Measurements from ENCODE around the gene EVA1B. TPM values are rescaled to one million over a fixed set of nuclear protein-coding genes. Genes with fewer than 3 reads are reported as not detected.
A peak's percentile ranks its signal among the peaks of the same experiment; 100 is the strongest.

EVA1B gene
- 10 to 100 TPM; 42.0 to 68.7 (median 53.7) TPM for total RNA-seq

GRCh38 chr1:36323636-36324352, at the start of gene EVA1B:
Gene EVA1B (minus strand): TSS chr1:36323645. CDS start chr1:36323037, 608 bp downstream.
- WGBS, 2 donors (ENCODE audit: low coverage in 1 of 2), result 0% methylated on average over 9 of the region's 36 CpGs; no CpG with 5 or more reads in 1 of the 2 donors
- peak; percentile 79 for ATAC-seq
- H3K27ac ChIP-seq, result peak within 1 kb of the TSS; percentile 60 to 92 (median 88)

GRCh38 chr1:36372617-36373016, 49.2 kb upstream of the EVA1B start:
- H3K4me3 ChIP-seq, result no peak overlapping the region

More at GRCh38 chr1:36323636-36324352, at the start of gene EVA1B:
- Histone ChIP-seq H3K9me3 (no peaks in the 10 kb centered on the region), H3K4me3 (peak within 1 kb of the TSS; percentile 81 to 87), H3K4me1 (peaks cover 0 to 46% (median 31%) of the 10 kb centered on the region in 3 donors), H3K27me3 (no peaks in the 10 kb centered on the region), H3K36me3 (no peaks in the 10 kb centered on the region)
- TF ChIP-seq CTCF (IDR thresholded peaks at IDR 0.05) (peak in 1 of 4 experiments; percentile 4), EP300 (IDR thresholded peaks at IDR 0.05) (no peak)

GRCh38 chr1:36369061-36369861, 45.8 kb upstream of the EVA1B start:
- Histone ChIP-seq H3K4me1 (peaks cover 0 to 78% (median 50%) of the 10 kb centered on the region in 3 donors), H3K36me3 (peaks cover 0 to 9% of the 10 kb centered on the region in 2 donors), H3K27ac (peak overlapping the region in 2 of 4 donors; percentile 30 to 32), H3K9me3 (no peaks in the 10 kb centered on the region), H3K27me3 (no peaks in the 10 kb centered on the region), H3K4me3 (no peak overlapping the region)
- TF ChIP-seq CTCF (IDR thresholded peaks at IDR 0.05), result peak in 3 of 4 experiments; percentile 91 to 95 (median 94)
- no peak for TF ChIP-seq POLR2A (IDR thresholded peaks at IDR 0.05)
- 48 to 56% methylated on average over 3 of the region's 7 CpGs for WGBS, 2 donors (ENCODE audit: low coverage in 1 of 2)
- peak; percentile 37 for ATAC-seq

More at GRCh38 chr1:36372617-36373016, 49.2 kb upstream of the EVA1B start:
- H3K36me3 ChIP-seq, result peaks cover 0 to 2% of the 10 kb centered on the region in 2 donors
- TF ChIP-seq POLR2AphosphoS5 (IDR thresholded peaks at IDR 0.05) (no peak), POLR2A (IDR thresholded peaks at IDR 0.05) (no peak), EP300 (IDR thresholded peaks at IDR 0.05) (no peak), CTCF (IDR thresholded peaks at IDR 0.05) (no peak)
- H3K27me3 ChIP-seq, result no peaks in the 10 kb centered on the region
- WGBS, 2 donors (ENCODE audit: low coverage in 1 of 2), result no CpG with 5 or more reads among the region's 3 CpGs
- ATAC-seq, result no peak
- peaks cover 0 to 76% (median 47%) of the 10 kb centered on the region in 3 donors for H3K4me1 ChIP-seq
- H3K9me3 ChIP-seq, result no peaks in the 10 kb centered on the region
- H3K27ac ChIP-seq, result peak overlapping the region in 3 of 4 donors; percentile 87 to 94 (median 87)

- Histone ChIP-seq H3K4me3 (no peak overlapping the region), H3K4me1 (peaks cover 0 to 63% (median 36%) of the 10 kb centered on the region in 3 donors), H3K27me3 (no peaks in the 10 kb centered on the region), H3K27ac (peak overlapping the region in 1 of 4 donors; percentile 24), H3K36me3 (peaks cover 0 to 14% of the 10 kb centered on the region in 2 donors), H3K9me3 (no peaks in the 10 kb centered on the region)
- TF ChIP-seq CTCF (IDR thresholded peaks at IDR 0.05) (no peak), POLR2AphosphoS5 (IDR thresholded peaks at IDR 0.05) (no peak)
- 94 to 100% methylated on average over 2 of the region's 4 CpGs for WGBS, 2 donors (ENCODE audit: low coverage in 1 of 2)
- no peak for ATAC-seq
Measured at GRCh38 chr1:36367798-36368197, 44.4 kb upstream of the EVA1B start.

All from gastroesophageal sphincter (tissue), 4 donors.